Tibial nerve (tissue), 4 donors: ENCODE measurements around the gene MRPS5. TPM values are rescaled to one million over a fixed set of nuclear protein-coding genes. Genes with fewer than 3 reads are reported as not detected.

Source experiments
- DNase-seq, 2 donors: peaks; one replicate each; pipeline ENCODE4 v3.0.0-alpha.2; 2019; ENCODE audit warnings: low spot score in 2 of 2
- H3K27ac ChIP-seq, 4 donors: fragments of 200-600 bp; sonication (generic) in 3 of 4; one replicate each; pipeline ENCODE4 v1.5.1; 2017 to 2019; ENCODE audit warnings: mild to moderate bottlenecking in 1 of 4
- H3K27me3 ChIP-seq, 2 donors: fragments of 200-600 bp; sonication (generic) in 1 of 2; one replicate each; pipeline versions ENCODE4 v1.5.1 to v1.6.0; 2017 to 2019
- H3K36me3 ChIP-seq, 3 donors: fragments of 200-600 bp; sonication (generic); one replicate each; pipeline ENCODE4 v1.5.1; 2018 to 2019
- H3K4me1 ChIP-seq, 4 donors: fragments of 200-600 bp; sonication (generic) in 3 of 4; one replicate each; pipeline ENCODE4 v1.5.1; 2017 to 2019
- H3K4me3 ChIP-seq, 4 donors: fragments of 200-600 bp; sonication (generic) in 3 of 4; one replicate each; pipeline ENCODE4 v1.5.1; 2017 to 2019; ENCODE audit warnings: mild to moderate bottlenecking in 1 of 4, moderate library complexity in 1 of 4
- H3K9me3 ChIP-seq, 4 donors: fragments of 200-600 bp; sonication (generic) in 3 of 4; one replicate each; pipeline ENCODE4 v1.5.1; 2017 to 2019
- CTCF ChIP-seq, 5 experiments: fragments of 200-600 bp in 3 of 5; fragments of 450-650 bp in 2 of 5; sonication (generic) in 3 of 5; IDR thresholded peaks; one replicate each; pipeline ENCODE4 v1.5.1; 2016 to 2019; ENCODE audit warnings: antibody characterized with exemption in 5 of 5, mild to moderate bottlenecking in 3 of 5, moderate library complexity in 2 of 5
- EP300 ChIP-seq, 2 donors: sonication (generic); formaldehyde crosslinking; IDR thresholded peaks; one replicate each; pipeline ENCODE4 v1.6.1; 2017; ENCODE audit warnings: antibody characterized with exemption in 2 of 2, mild to moderate bottlenecking in 1 of 2
- POLR2A ChIP-seq, 2 donors: fragments of 450-650 bp; IDR thresholded peaks; one replicate each; pipeline ENCODE4 v1.6.1; 2017; ENCODE audit warnings: antibody characterized with exemption in 2 of 2, mild to moderate bottlenecking in 2 of 2, moderate library complexity in 2 of 2
- WGBS, 2 donors: methylation state at CpG; one replicate each; pipeline ENCODE4 v1.1.5; 2018; 5-methylcytosine and 5-hydroxymethylcytosine counted together
- total RNA-seq, 4 donors: library from RNA; depleted of rRNA; stranded (reverse); fragments of >200 nt; gene quantifications; one replicate each; pipeline ENCODE4 v1.1.0, GENCODE V29; 2016

MRPS5 gene
- total RNA-seq, 4 donors from 2014 or later: 34.3 to 67.8 (median 50.8) TPM

- 93 to 97% methylated on average over 2 of the region's 2 CpGs for WGBS, 2 donors
- peaks cover 0 to 9% (median 0%) of the 10 kb centered on the region in 4 donors for H3K9me3 ChIP-seq
- peaks cover 0 to 2% (median 0%) of the 10 kb centered on the region in 4 donors for H3K4me1 ChIP-seq
- peaks cover 0 to 2% of the 10 kb centered on the region in 2 donors for H3K27me3 ChIP-seq
- no peak overlapping the region for H3K4me3 ChIP-seq
- TF ChIP-seq POLR2A (IDR thresholded peaks at IDR 0.05): no peak
- TF ChIP-seq CTCF (IDR thresholded peaks at IDR 0.05): no peak
- TF ChIP-seq EP300 (IDR thresholded peaks at IDR 0.05): no peak
- no peak overlapping the region for H3K27ac ChIP-seq
- no peak for DNase-seq
- H3K36me3 ChIP-seq: peaks cover 0 to 38% (median 6%) of the 10 kb centered on the region in 3 donors
Observed at GRCh38 chr2:95082477-95082876, 39.1 kb downstream of the MRPS5 start.

DNA sequence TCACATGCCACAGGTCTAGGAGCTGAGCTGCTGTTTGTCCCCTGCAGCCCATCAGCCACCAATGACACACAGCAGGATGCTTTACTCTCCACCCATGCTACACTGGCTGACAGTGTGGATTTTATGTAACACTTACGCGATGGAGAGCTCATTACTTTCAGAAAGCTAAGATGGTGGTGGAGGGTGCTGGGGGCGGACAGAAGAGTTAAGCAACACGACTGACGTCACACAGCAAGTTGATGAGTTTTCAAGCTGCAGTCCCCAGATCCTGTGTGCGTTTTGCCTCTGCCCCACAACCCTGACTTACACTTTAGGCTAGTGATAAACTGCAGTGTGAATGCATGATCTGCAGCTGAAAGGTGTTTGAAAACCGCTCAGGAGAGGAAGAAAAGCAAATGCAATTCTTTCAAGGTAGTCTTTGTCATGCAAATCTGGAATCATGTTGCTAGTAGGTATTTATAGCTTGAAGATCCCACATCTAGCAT is 42.4 kb downstream of the MRPS5 start:
- H3K9me3 ChIP-seq: peaks cover 0 to 4% (median 0%) of the 10 kb centered on the region in 4 donors
- peaks cover 0 to 15% (median 5%) of the 10 kb centered on the region in 4 donors for H3K4me1 ChIP-seq
- H3K27ac ChIP-seq: no peak overlapping the region
- DNase-seq: no peak
- 44 to 55% methylated on average over 7 of the region's 7 CpGs for WGBS, 2 donors
- H3K27me3 ChIP-seq: peaks cover 0 to 33% of the 10 kb centered on the region in 2 donors
- H3K4me3 ChIP-seq: no peak overlapping the region
- peaks cover 0 to 6% (median 0%) of the 10 kb centered on the region in 3 donors for H3K36me3 ChIP-seq
- no peak for TF ChIP-seq CTCF (IDR thresholded peaks at IDR 0.05)

DNA sequence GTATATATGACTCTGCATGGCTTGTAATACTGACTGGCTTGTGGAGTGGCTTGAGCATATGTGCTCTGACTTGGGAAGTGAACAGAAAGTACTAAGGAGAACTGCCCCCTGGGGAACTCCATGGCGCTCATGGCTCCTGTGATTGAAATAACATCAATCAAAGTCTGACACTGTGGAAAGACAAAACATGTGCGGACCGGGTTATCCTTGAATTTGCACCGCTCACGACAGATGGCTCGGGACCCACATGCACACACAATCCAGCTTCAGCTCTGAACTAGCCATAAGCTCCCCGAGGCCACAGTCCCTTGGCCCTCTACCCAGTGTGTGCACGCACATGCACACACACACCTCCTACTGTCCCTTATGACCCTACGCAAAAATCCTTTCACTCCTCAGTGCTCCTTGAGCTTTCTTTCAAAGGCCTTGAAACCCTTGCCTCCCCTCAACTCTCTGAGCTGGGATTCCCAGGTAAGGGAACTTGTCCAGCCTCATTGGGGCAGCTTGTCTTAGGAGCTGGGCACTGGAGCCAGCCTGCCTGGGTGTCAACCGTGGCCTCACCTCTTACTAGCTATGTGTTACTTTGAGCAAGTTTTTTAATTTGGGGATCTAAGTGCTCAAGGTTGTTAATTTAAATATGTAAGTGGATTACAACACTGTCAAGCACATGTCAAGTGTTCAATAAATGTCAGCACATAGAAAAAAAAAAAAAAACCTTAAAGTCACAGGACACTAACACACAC is 43.6 kb downstream of the MRPS5 start:
- Histone ChIP-seq H3K4me3 (no peak overlapping the region), H3K36me3 (no peaks in the 10 kb centered on the region), H3K4me1 (peaks cover 0 to 15% (median 5%) of the 10 kb centered on the region in 4 donors), H3K27ac (no peak overlapping the region), H3K27me3 (peaks cover 0 to 36% of the 10 kb centered on the region in 2 donors), H3K9me3 (no peaks in the 10 kb centered on the region)
- no peak for TF ChIP-seq EP300 (IDR thresholded peaks at IDR 0.05)
- TF ChIP-seq CTCF (IDR thresholded peaks at IDR 0.05): no peak
- TF ChIP-seq POLR2A (IDR thresholded peaks at IDR 0.05): no peak
- WGBS, 2 donors: 67 to 71% methylated on average over 10 of the region's 10 CpGs
- DNase-seq: no peak

GRCh38 chr2:95077530-95077825 is 44.1 kb downstream of the MRPS5 start:
- Histone ChIP-seq H3K9me3 (no peaks in the 10 kb centered on the region), H3K36me3 (no peaks in the 10 kb centered on the region), H3K27me3 (peaks cover 0 to 37% of the 10 kb centered on the region in 2 donors), H3K4me3 (no peak overlapping the region), H3K27ac (peak overlapping the region in 2 of 4 donors; percentile 4 to 80), H3K4me1 (peaks cover 0 to 15% (median 5%) of the 10 kb centered on the region in 4 donors)
- 45 to 50% methylated on average over 3 of the region's 3 CpGs for WGBS, 2 donors
- no peak for DNase-seq
- no peak for TF ChIP-seq CTCF (IDR thresholded peaks at IDR 0.05)
- no peak for TF ChIP-seq EP300 (IDR thresholded peaks at IDR 0.05)
- TF ChIP-seq POLR2A (IDR thresholded peaks at IDR 0.05): no peak

DNA sequence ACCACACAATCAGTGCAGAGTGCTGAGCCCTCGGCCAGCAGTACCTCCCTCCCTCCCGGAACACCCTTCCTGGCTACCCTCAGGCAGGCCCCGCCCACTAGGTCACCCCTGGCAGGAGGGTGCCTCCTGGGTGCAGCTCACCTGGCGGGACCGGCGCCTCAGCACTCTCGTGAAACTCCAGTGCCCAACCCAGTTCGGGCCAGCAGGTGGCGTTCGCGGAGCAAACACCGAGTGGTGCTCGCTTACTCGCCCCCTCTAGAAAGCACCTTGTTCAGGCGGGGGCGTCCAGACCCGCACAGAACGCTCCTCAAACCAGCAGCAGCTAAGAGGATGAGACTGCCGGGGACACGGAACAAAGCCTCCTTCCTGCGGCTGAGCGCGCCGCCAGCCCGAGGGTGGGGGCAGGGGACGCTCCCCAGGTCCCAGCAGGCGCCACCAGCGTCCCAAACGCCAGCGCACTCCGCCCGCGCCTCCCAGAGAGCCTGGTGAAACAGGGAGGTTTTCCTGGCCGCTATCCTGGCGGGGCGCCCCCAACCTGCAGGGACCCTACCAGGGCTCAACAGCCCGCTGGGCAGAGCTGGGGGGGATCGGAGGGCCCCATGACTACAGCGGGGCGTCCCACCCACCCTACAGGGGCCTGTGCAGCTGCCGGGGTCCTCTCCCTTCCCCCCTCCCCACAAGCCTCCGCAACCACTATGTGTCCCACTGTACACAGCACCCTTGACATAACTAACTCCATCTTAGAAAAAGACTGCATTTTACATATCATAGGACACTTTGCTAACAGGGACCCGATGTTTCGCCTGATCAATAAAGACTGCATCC is 44.7 kb downstream of the MRPS5 start:
- peak; percentile 76 to 84 (median 79) for TF ChIP-seq CTCF (IDR thresholded peaks at IDR 0.05)
- TF ChIP-seq POLR2A (IDR thresholded peaks at IDR 0.05): no peak
- peak in 1 of 2 donors; percentile 32 for TF ChIP-seq EP300 (IDR thresholded peaks at IDR 0.05)
- H3K27ac ChIP-seq: peak overlapping the region; percentile 4 to 80 (median 37)
- DNase-seq: peak; percentile 36 to 76

More for the DNA sequence above, 44.7 kb downstream of the MRPS5 start:
- Histone ChIP-seq H3K36me3 (no peaks in the 10 kb centered on the region), H3K4me3 (peak overlapping the region; percentile 30 to 54 (median 42)), H3K4me1 (peaks cover 0 to 15% (median 5%) of the 10 kb centered on the region in 4 donors), H3K27me3 (peaks cover 0 to 38% of the 10 kb centered on the region in 2 donors), H3K9me3 (no peaks in the 10 kb centered on the region)
- WGBS, 2 donors: 10 to 13% methylated on average over 13 to 25 of the region's 44 CpGs
